Astrocyte (in vitro differentiated cells and primary cell): Measurements from ENCODE around the gene CEP128. TPM values are rescaled to one million over a fixed set of nuclear protein-coding genes. Genes with fewer than 3 reads are reported as not detected.

Source experiments
- DNase-seq: peaks from one replicate; pipeline ENCODE4 v3.0.0-alpha.2; 2010; ENCODE audit warnings: low read depth
- FAIRE-seq: peaks from 2 replicates; lab custom pipeline; 2011; peaks lifted over from hg19 to GRCh38; lab: Jason Lieb, UNC
- H2AFZ ChIP-seq: 2 replicates; pipeline ENCODE4 v1.6.0; 2012; ENCODE audit warnings: low read depth, low read length, inconsistent platforms
- H3K27ac ChIP-seq: 2 replicates; pipeline ENCODE4 v1.5.1; 2011; ENCODE audit warnings: low read depth, low read length, inconsistent platforms
- H3K27me3 ChIP-seq: 2 replicates; pipeline ENCODE4 v1.6.0; 2011; ENCODE audit warnings: low read length, inconsistent platforms; ENCODE audit not compliant: insufficient read depth
- H3K36me3 ChIP-seq: 2 replicates; pipeline ENCODE4 v1.5.1; 2011; ENCODE audit warnings: low read length, inconsistent platforms; ENCODE audit not compliant: insufficient read depth
- H3K4me1 ChIP-seq: 2 replicates; pipeline ENCODE4 v1.5.1; 2011; ENCODE audit warnings: low read length, inconsistent platforms; ENCODE audit not compliant: insufficient read depth
- H3K4me2 ChIP-seq: 2 replicates; pipeline ENCODE4 v1.6.0; 2012; ENCODE audit warnings: low read length, inconsistent platforms
- H3K4me3 ChIP-seq: 2 replicates; pipeline ENCODE4 v1.5.1; 2011; ENCODE audit warnings: low read depth, mild to moderate bottlenecking, low read length, inconsistent platforms; ENCODE audit not compliant: insufficient read depth
- H3K79me2 ChIP-seq: 2 replicates; pipeline ENCODE4 v1.6.0; 2012; ENCODE audit warnings: mild to moderate bottlenecking, low read length, inconsistent platforms; ENCODE audit not compliant: insufficient read depth
- H3K9ac ChIP-seq: 2 replicates; pipeline ENCODE4 v1.6.0; 2012; ENCODE audit warnings: mild to moderate bottlenecking, low read length, inconsistent platforms
- H3K9me3 ChIP-seq: 2 replicates; pipeline ENCODE4 v1.5.1; 2012; ENCODE audit warnings: low read depth, mild to moderate bottlenecking, low read length, inconsistent platforms; ENCODE audit not compliant: insufficient read depth
- H4K20me1 ChIP-seq: 2 replicates; pipeline ENCODE4 v1.6.0; 2012; ENCODE audit warnings: low read length, inconsistent platforms; ENCODE audit not compliant: insufficient read depth
- H3K27ac Mint-ChIP-seq: one replicate; pipeline ENCODE4 v1.8.0; 2021; ENCODE audit warnings: mild to moderate bottlenecking, mixed read lengths; ENCODE audit not compliant: unreplicated experiment
- H3K27me3 Mint-ChIP-seq: one replicate; pipeline ENCODE4 v1.8.0; 2021; ENCODE audit warnings: low read depth, mixed read lengths; ENCODE audit not compliant: unreplicated experiment
- H3K36me3 Mint-ChIP-seq: one replicate; pipeline ENCODE4 v1.8.0; 2021; ENCODE audit warnings: low read depth, mixed read lengths; ENCODE audit not compliant: unreplicated experiment
- H3K4me1 Mint-ChIP-seq: one replicate; pipeline ENCODE4 v1.8.0; 2021; ENCODE audit warnings: low read depth, mixed read lengths; ENCODE audit not compliant: unreplicated experiment
- H3K4me3 Mint-ChIP-seq: one replicate; pipeline ENCODE4 v1.8.0; 2021; ENCODE audit warnings: mild to moderate bottlenecking, moderate library complexity, mixed read lengths; ENCODE audit not compliant: unreplicated experiment
- H3K9me3 Mint-ChIP-seq: one replicate; pipeline ENCODE4 v1.8.0; 2021; ENCODE audit warnings: mild to moderate bottlenecking, mixed read lengths; ENCODE audit not compliant: unreplicated experiment
- EZH2 ChIP-seq: IDR thresholded peaks from 2 replicates; pipeline ENCODE4 v1.6.1; 2012; ENCODE audit warnings: mild to moderate bottlenecking, low read length, inconsistent platforms; ENCODE audit not compliant: insufficient read depth
- total RNA-seq: library from RNA; stranded (reverse); gene quantifications from 2 replicates; pipeline ENCODE4 v1.2.1, GENCODE V29; 2021
- TF ChIP-seq, protein P1 (sequence below): IDR thresholded peaks from 2 replicates; pipeline ENCODE4 v1.5.1; 2011; ENCODE audit warnings: low read depth, mild to moderate bottlenecking, inconsistent platforms, low read length, moderate library complexity; ENCODE audit not compliant: insufficient read depth

CEP128 gene
- total RNA-seq, 1 donor from 2014 or later = 6.4 TPM

DNA sequence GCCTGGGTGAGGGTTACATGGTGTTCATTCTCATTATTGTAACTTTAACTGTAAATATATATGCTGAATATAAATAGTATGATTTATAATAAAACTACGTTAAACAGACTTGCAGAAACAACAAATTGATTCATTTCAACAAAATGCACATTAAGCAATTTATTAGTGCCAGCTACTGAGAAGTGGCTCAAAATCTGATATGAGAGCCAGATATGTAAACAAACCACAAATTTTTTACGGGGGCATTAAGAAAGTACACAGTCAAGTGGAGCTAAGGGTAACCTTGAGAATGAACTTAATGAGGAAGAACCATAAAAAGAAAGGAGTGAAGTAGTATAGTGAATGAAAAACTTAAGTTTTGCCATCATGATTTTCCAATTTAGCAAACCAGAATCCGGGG is 40.3 kb downstream of the CEP128 start:
- Histone ChIP-seq H3K9me3 (no peaks in the 10 kb centered on the region), H3K4me2 (no peak overlapping the region), H3K79me2 (no peaks in the 10 kb centered on the region), H3K4me3 (no peak overlapping the region), H3K4me1 (no peaks in the 10 kb centered on the region), H3K27me3 (no peaks in the 10 kb centered on the region), H2AFZ (no peak overlapping the region), H4K20me1 (no peaks in the 10 kb centered on the region), H3K9ac (no peak overlapping the region), H3K27ac (no peak overlapping the region), H3K36me3 (no peaks in the 10 kb centered on the region)
- Mint-ChIP-seq H3K4me3 (no peak overlapping the region), H3K4me1 (no peaks in the 10 kb centered on the region), H3K27me3 (no peaks in the 10 kb centered on the region), H3K27ac (no peak overlapping the region), H3K9me3 (no peaks in the 10 kb centered on the region), H3K36me3 (no peaks in the 10 kb centered on the region)
- no peak for DNase-seq
- FAIRE-seq = no peak
- TF ChIP-seq EZH2 = no peak
- TF ChIP-seq, protein P1, sequence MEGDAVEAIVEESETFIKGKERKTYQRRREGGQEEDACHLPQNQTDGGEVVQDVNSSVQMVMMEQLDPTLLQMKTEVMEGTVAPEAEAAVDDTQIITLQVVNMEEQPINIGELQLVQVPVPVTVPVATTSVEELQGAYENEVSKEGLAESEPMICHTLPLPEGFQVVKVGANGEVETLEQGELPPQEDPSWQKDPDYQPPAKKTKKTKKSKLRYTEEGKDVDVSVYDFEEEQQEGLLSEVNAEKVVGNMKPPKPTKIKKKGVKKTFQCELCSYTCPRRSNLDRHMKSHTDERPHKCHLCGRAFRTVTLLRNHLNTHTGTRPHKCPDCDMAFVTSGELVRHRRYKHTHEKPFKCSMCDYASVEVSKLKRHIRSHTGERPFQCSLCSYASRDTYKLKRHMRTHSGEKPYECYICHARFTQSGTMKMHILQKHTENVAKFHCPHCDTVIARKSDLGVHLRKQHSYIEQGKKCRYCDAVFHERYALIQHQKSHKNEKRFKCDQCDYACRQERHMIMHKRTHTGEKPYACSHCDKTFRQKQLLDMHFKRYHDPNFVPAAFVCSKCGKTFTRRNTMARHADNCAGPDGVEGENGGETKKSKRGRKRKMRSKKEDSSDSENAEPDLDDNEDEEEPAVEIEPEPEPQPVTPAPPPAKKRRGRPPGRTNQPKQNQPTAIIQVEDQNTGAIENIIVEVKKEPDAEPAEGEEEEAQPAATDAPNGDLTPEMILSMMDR = no peak

DNA sequence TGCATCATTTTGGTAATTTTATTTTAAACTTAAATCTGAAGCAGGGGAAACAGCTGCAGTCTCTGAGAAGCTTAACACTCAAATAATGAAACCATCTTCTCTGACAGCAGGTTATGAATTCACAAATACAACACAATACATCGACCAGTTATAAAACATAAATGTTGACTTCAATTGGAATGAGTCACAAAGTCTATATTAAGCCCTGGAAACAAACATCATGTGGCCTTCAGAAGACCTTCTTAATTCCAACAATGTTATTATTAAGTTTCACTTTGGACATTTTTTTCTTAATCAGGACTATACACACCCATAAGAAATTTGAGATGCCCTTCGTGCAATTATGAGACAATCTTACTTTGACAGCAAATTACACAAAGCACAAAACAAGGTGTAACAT is 68.9 kb downstream of the CEP128 start:
- peak; percentile 68 for FAIRE-seq
- H3K36me3 Mint-ChIP-seq = no peaks in the 10 kb centered on the region
- H3K4me2 ChIP-seq = no peak overlapping the region

DNA sequence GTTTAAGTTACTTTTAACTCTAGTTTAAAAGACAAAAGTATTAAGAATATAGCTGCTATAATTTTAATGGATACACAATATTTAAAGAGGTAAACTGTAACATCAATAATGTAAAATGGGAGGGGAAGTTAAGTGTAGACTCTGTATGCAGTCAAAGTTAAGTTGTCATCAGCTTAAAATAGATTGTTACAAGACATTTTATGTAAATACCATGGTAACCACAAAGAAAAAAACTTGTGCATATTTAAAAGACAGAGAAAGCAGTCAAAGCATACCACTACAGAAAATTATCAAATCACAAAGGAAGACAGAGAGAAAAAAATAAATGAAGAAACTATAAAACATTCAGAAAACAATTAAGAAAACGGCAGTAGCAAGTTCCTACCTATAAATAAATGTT is 73.3 kb downstream of the CEP128 start:
- Histone ChIP-seq H3K4me1 (no peaks in the 10 kb centered on the region), H2AFZ (no peak overlapping the region), H3K27me3 (no peaks in the 10 kb centered on the region), H3K36me3 (no peaks in the 10 kb centered on the region), H4K20me1 (no peaks in the 10 kb centered on the region), H3K4me3 (no peak overlapping the region), H3K9me3 (no peaks in the 10 kb centered on the region), H3K4me2 (no peak overlapping the region), H3K79me2 (no peaks in the 10 kb centered on the region), H3K27ac (no peak overlapping the region), H3K9ac (no peak overlapping the region)
- Mint-ChIP-seq H3K36me3 (peaks cover 2% of the 10 kb centered on the region), H3K4me3 (no peak overlapping the region), H3K27me3 (no peaks in the 10 kb centered on the region), H3K27ac (no peak overlapping the region), H3K9me3 (peaks cover 9% of the 10 kb centered on the region), H3K4me1 (no peaks in the 10 kb centered on the region)
- TF ChIP-seq, protein P1 = no peak
- no peak for TF ChIP-seq EZH2
- DNase-seq (no peak), FAIRE-seq (no peak)

More for the DNA sequence above, 68.9 kb downstream of the CEP128 start:
- Histone ChIP-seq H4K20me1 (no peaks in the 10 kb centered on the region), H3K36me3 (no peaks in the 10 kb centered on the region), H3K9ac (no peak overlapping the region), H3K4me3 (no peak overlapping the region), H3K27ac (no peak overlapping the region), H3K4me1 (no peaks in the 10 kb centered on the region), H2AFZ (no peak overlapping the region), H3K27me3 (no peaks in the 10 kb centered on the region), H3K9me3 (no peaks in the 10 kb centered on the region), H3K79me2 (no peaks in the 10 kb centered on the region)
- H3K27me3 Mint-ChIP-seq = no peaks in the 10 kb centered on the region
- H3K9me3 Mint-ChIP-seq = peaks cover 4% of the 10 kb centered on the region
- no peak overlapping the region for H3K27ac Mint-ChIP-seq
- DNase-seq = no peak
- TF ChIP-seq, protein P1 = no peak
- TF ChIP-seq EZH2 = no peak
- no peak overlapping the region for H3K4me3 Mint-ChIP-seq
- no peaks in the 10 kb centered on the region for H3K4me1 Mint-ChIP-seq
